T-helper 1 cell treated with Interleukin-12 subunit alpha and Interleukin-12 subunit beta and Interleukin-4 antibody, amounts not matched to agents 30 ng/mL and 1 ng/mL, for 36 hours (primary cell): ENCODE data around the gene DSG2. TPM values are rescaled to one million over a fixed set of nuclear protein-coding genes. Genes with fewer than 3 reads are reported as not detected.

Experiments used
- intact Hi-C: fragments of 100-400 bp; cut with micrococcal nuclease; formaldehyde crosslinking; loops from one replicate; pipeline ENCODE4 v1.15.1; 2024
- total RNA-seq: library from RNA; stranded (reverse); gene quantifications from 2 replicates; pipeline ENCODE4 v1.2.3, GENCODE V29; 2022

The DSG2 gene
- total RNA-seq, 1 donor from 2014 or later: 0.20 TPM

- intact Hi-C loops: no loop called here
These were observed 88.6 kb downstream of the DSG2 start for GRCh38 chr18:31586616-31587015.

GRCh38 chr18:31587529-31587928, 89.6 kb downstream of the DSG2 start:
- intact Hi-C loops: no loop called here

GRCh38 chr18:31590570-31590969, 92.6 kb downstream of the DSG2 start:
- intact Hi-C loops: no loop called here

- intact Hi-C loops: no loop called here
These were observed 93.1 kb downstream of the DSG2 start for GRCh38 chr18:31591113-31591512.

- intact Hi-C loops: no loop called here
These were observed 93.7 kb downstream of the DSG2 start, which contains the start of gene TTR for GRCh38 chr18:31591628-31592027. Gene TTR, plus strand, starts transcription at chr18:31591877. Its CDS starts 26 bp downstream, at chr18:31591903.

GRCh38 chr18:31592506-31593157, 94.7 kb downstream of the DSG2 start:
- intact Hi-C loops: no loop called here

- intact Hi-C loops: no loop called here
These were observed 97.3 kb downstream of the DSG2 start for GRCh38 chr18:31595121-31595771.

- intact Hi-C loops: no loop called here
These were observed 98.3 kb downstream of the DSG2 start for GRCh38 chr18:31596081-31596872.

GRCh38 chr18:31598021-31598805, 100.2 kb downstream of the DSG2 start:
- intact Hi-C loops: no loop called here

Other genes starting within 250 kb of the DSG2 start
- gene DSG1, start 180.0 kb upstream of the DSG2 start, total RNA-seq: not detected in 2 replicates
- not detected in 2 replicates for gene DSG4, start 121.4 kb upstream of the DSG2 start, total RNA-seq
- gene DSG3, start 50.4 kb upstream of the DSG2 start, total RNA-seq: not detected in 2 replicates
- not detected in 2 replicates for gene TTR, start 93.7 kb downstream of the DSG2 start, total RNA-seq
- 0.54 and 2.0 TPM in 2 replicates for gene B4GALT6, start 186.4 kb downstream of the DSG2 start, total RNA-seq